HG03460 (cell line): Measurements from ENCODE around the gene TOMM7.
"Not testable (repeated sequence)": the region's sequence is repeated elsewhere in the genome, so short reads cannot be mapped to it uniquely, and the experiment has no call there.

Experiments
- ATAC-seq: cut with Tn5 transposase; IDR thresholded peaks from one replicate; pipeline ENCODE4 v1.9.1; 2021; ENCODE audit not compliant: unreplicated experiment

Gene TOMM7

DNA sequence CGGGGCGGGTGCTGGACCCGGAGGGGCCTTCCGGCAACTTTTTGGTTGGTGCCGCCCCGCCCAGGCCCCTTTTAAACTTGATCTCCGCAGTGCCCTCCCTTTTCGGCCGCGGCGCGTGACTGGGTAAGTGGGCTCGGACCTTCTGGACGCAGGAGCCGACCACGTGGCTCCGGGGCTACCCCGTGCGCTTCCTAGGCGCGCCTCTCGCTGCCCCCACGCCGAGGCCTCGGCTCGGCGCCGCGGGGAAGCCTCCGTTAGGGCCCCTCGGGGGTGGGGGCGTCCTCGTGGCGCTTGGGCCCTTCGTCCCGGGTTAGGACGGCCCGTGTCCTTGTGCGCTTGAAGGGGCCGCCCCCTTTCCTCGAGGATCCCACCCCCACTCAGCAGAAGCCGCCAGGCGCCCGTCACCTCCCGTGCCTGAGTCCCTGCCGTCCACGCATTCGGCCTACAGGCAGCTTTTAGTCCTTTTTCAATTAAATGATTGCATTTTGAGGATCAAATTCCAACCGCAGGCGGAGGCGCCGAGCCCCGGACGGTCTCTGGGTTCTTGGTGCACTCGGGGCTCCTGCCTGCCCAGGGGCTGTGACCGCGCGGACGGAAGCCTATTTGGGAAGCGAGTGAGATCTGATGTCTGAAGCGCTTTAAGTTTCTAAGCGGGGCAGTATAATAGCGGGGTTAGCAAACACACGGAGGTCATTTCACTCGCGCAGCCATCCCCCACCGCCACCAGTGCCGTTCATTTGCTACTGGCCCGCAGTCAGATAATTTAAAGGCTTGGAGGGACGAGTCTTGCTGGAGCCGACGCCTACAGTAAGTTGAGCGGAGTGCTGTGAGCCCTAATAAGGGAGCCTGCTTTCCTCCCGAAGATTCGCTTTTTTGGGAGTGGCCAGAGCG, 31.8 kb upstream of the TOMM7 start:
- ATAC-seq: peak; percentile 82

DNA sequence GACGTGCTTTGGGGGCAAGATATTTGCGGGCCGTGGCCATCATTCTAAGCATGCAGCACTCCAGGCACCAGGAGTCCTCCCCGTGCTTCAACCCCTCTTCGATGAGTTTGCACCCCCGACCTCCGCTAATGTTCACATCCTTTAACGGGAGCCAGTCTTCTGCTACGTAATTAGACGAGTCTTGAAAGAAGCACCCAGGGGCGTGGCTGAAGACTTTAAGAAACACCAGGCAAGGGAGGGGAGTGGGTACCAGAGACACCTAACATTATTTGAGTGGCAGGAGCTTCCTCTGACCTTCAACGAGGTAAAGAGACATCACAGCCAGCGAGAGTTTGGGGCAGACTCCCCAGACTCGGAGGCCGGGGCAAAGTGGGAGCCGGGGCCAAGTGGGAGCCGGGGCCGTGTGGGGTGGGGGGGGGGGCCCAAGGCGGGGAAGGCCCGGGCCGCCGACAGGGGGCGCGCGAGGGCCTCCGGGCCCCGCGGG, 31.1 kb upstream of the TOMM7 start:
- peak; percentile 20 for ATAC-seq

- no peak for ATAC-seq
These were observed 30.5 kb upstream of the TOMM7 start for GRCh38 chr7:22853138-22853537.

- no peak for ATAC-seq
These were observed 28.5 kb upstream of the TOMM7 start for GRCh38 chr7:22851145-22851544.

- not testable (repeated sequence) for ATAC-seq
These were observed 27.7 kb upstream of the TOMM7 start for GRCh38 chr7:22850394-22850793.

DNA sequence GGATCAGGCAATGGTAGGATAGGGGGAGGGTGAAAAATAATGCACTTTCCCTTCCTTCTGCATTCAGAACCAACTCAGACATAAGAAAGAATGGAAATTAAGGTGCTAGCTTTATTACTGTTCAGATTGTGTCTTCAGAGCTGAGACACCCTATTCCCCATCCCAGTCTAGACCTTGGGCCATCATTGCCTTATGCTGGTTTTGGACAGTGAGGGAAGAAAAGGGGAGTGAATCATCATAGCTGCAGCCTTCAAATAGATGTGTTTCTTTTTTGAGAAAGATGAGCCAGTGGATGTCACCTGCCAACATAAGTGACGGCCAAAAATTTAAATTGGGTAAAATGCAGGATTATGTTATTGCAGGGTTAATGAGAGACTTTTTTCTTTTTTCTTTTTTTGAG, 27.0 kb upstream of the TOMM7 start:
- no peak for ATAC-seq

DNA sequence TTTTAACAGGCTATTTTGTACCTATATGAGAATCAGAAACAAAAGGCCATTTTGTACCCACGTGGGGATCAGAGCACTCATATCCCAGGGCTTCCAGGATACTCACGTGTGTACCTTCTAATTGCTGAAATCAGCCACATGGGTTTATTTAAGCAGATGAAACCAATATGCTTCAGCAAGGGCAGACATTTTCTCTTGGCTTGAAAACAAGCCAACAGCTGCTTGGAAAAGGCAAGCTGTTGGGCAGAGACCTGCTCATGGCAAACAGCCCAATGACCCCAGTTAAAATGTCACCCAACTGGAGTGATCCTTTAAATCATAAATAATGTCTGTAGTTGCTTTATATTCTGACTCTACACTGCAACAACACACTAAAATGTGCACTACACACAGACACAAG, 26.5 kb upstream of the TOMM7 start:
- ATAC-seq: no peak

DNA sequence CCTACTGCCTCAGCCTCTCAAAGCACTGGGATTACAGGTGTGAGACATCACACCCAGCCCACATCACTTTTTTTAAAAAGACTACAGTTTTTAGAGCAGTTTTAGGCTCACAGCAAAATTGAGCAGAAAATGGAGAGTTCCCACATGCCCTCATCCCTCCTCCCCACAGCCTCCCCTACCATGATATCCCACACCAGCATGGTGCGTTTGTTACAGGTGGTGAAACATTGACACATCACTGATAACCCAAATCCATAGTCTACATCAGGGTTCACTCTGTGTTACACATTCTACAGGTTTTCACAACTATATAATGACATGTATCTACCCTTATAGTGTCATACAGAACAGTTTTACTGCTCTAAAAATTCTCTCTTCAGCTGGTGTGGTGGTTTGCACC, 24.3 kb upstream of the TOMM7 start:
- ATAC-seq: no peak

DNA sequence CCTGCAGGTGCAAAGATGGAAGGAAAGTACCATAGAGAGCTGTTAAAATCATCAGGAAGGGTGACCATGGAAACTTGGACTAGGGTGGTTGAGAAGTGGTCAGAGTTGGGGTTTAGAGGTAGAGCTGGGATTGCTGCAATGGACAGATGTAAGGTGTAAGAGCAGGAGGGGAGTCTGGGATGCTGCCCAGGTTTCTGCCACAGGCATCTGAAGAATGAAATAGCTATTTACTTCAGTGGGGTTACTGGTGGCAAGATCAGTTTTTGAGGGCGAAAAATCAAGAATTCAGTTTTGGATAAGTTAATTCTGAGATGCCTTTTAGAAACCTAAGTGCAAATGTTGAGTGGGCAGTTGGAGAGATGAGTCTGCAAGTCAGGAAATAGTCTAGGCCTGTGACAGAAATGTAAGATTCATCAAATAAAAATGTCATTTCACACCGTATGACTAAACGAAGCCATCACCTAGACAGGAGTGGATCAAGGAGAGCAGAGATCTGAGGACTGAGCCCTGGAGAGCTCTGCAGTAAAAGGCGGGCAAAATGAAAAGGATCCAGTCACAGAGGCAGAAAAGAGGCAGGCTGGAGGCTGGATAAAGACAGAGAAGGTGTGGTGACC, 22.7 kb upstream of the TOMM7 start:
- no peak for ATAC-seq

DNA sequence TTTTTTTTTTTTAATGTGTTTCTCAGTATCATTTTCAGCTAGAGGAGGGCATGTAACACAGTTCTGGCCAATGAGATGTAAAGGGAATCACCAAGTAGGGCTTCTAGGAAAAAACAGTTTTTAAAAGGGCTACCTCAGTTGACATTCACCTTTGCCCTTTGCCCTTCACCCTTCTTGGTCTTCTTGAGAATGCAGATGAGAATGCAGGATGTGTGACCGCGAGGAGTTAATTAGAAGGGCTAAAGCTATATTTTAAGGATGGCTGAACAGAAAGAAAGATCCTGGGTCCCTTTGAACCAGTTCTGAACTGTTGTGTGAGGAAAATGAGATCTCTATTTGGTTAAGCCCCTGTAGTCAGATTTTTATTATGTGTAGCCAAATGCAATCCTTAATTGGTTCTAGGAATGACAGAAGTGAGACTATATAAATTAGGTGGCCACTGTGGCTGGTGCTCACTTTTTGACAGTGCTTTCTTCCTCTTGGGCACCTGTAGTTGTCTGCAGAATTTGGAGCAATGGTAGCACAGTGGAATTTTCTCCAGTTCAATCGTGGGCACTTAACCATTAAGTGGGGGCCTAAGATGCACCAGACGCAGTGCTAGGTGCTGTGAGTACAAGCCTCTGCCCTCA, 21.1 kb upstream of the TOMM7 start:
- ATAC-seq: no peak

GRCh38 chr7:22842973-22843372, 20.3 kb upstream of the TOMM7 start:
- ATAC-seq: no peak

DNA sequence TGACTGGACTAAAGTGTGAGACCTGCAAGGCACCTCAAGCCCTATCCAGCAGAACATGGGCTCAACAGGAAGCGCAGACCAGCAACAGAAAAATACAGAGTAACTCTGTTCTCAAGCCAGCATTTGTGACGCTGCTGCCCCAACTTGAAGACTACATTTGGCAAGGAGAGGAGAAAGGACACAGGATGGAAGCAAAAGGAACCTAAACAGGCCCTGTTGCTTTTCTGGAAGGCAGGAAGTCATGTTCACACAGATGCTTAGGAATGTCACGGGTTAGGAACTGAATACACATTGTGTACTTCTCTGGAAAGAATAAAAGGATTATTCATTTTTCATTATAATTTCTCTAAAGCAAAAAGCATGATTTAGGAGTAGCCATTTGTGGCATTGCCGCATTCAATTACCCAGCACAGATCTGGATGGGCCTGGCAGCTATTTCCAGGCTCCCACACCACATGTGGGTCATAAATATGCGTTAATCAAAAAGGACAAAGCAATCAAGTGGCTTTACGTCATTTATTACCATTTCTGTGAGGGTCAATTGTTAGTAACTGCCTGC, 19.8 kb upstream of the TOMM7 start:
- ATAC-seq: no peak

DNA sequence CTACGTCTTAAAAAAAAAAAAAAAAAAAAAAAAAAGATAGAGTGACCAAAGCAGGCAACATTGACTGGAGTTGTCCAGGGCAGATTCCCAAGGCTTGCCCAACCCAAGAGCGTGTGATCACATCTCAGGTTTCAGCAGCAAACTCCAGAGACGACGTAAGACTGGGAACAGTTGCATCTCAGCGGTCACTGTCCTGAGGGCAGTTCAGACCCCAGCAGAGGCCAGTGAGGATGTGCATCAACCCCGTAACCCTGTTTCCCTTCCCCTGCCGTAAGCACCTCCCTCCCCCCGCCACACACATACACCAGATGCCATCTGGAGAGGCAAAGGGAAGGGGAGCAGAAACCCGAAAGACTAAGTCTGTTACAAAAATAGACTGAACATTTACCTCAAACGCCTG, 19.3 kb upstream of the TOMM7 start:
- no peak for ATAC-seq

- ATAC-seq: no peak
These were observed 14.7 kb upstream of the TOMM7 start for GRCh38 chr7:22837308-22837707.

GRCh38 chr7:22836506-22836905, 13.9 kb upstream of the TOMM7 start:
- ATAC-seq: not testable (repeated sequence)

- ATAC-seq: no peak
These were observed 11.3 kb upstream of the TOMM7 start for GRCh38 chr7:22833957-22834356.

DNA sequence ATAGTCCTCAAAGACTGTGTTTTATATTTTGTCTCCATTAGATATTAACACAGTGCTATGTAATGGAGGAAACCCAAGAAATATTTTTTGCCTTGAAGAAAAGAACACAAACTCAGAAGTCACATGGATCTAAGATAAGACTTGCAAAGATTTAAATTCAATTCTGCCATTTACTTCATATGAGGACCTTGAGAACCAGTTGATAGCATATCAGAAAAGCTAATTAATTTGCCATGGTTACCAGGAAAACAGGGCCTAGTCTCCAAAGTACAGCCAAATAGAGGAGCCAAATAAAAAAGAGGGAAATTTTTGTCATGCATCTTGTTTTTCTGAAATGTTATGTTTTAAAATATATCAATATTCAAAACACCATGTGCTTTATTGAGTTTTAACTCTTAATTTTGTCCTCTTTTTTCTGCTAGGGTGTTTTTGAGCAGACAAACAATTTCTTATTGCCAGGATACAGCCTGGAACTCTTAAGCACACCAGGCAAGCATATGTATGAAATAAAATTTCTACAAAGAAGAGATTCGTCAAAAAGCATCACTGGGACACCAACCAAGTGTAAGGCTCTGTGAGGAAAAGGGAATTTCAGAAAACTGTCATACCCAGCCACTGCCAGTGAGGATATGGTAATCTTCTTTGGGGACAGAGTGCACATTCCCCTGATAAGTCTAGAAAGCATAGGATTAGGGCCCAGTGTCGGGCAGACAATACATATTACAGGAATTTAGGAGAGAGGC, 10.6 kb upstream of the TOMM7 start:
- no peak for ATAC-seq

DNA sequence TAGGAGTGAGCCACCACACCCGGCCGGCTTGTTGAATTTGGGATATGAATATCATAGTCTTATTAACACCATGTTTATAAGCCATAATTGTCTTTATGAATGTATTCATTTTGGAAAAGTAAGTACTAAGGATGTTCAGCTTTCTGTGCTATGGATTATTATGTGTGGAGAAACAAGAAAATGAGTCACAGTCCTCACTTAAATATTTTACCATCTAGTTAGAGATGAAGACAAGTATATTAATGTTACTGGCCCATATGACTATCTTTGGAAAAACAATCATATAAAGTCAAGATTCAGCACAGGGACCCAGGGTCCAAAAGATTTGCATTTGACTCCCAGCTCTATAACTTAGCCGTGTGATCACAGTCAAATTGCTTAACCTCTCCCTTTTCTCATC, 9.8 kb upstream of the TOMM7 start:
- ATAC-seq: no peak

- no peak for ATAC-seq
These were observed 9.1 kb upstream of the TOMM7 start for GRCh38 chr7:22831602-22832305.

- ATAC-seq: no peak
These were observed 4.9 kb upstream of the TOMM7 start for GRCh38 chr7:22827563-22827962.
